MM.1S (cell line): Measurements from ENCODE around the gene SMR3B.

Source experiments
- DNase-seq: peaks from one replicate; pipeline ENCODE4 v3.0.0-alpha.2; 2015
- H2AFZ ChIP-seq: fragments of 300-600 bp; sonication (generic); 2 replicates; pipeline ENCODE4 v1.6.0; 2016; ENCODE audit warnings: antibody characterized with exemption, low read length
- H3F3A ChIP-seq: fragments of 300-600 bp; sonication (generic); 2 replicates; pipeline ENCODE4 v1.6.1; 2016; ENCODE audit warnings: mild to moderate bottlenecking, antibody characterized with exemption, low read length, moderate library complexity, mixed read lengths; ENCODE audit not compliant: insufficient read depth
- H3K27ac ChIP-seq: fragments of 300-600 bp; sonication (generic); 2 replicates; pipeline ENCODE4 v1.5.1; 2016; ENCODE audit warnings: mild to moderate bottlenecking, low read length
- H3K27me3 ChIP-seq: fragments of 300-600 bp; sonication (generic); replicated peaks from 2 replicates; pipeline ENCODE4 v1.6.0; 2016; ENCODE audit warnings: low read length; ENCODE audit not compliant: insufficient read depth
- H3K36me3 ChIP-seq: fragments of 300-600 bp; sonication (generic); replicated peaks from 2 replicates; pipeline ENCODE4 v1.6.1; 2016; ENCODE audit warnings: mild to moderate bottlenecking, low read length, mixed read lengths; ENCODE audit not compliant: insufficient read depth
- H3K4me1 ChIP-seq: fragments of 300-600 bp; sonication (generic); 2 replicates; pipeline ENCODE4 v1.6.1; 2016; ENCODE audit warnings: low read length, mixed read lengths
- H3K4me2 ChIP-seq: fragments of 300-600 bp; sonication (generic); 2 replicates; pipeline ENCODE4 v1.6.0; 2016; ENCODE audit warnings: low read depth, low read length
- H3K4me3 ChIP-seq: fragments of 300-600 bp; sonication (generic); 2 replicates; pipeline ENCODE4 v1.5.1; 2016; ENCODE audit warnings: low read length, mixed read lengths
- H3K79me2 ChIP-seq: fragments of 300-600 bp; sonication (generic); 2 replicates; pipeline ENCODE4 v1.6.1; 2016; ENCODE audit warnings: mixed run types, low read length, mixed read lengths
- H3K9ac ChIP-seq: fragments of 300-600 bp; sonication (generic); 2 replicates; pipeline ENCODE4 v1.6.1; 2016; ENCODE audit warnings: low read length, mixed read lengths
- H3K9me2 ChIP-seq: fragments of 300-600 bp; sonication (generic); replicated peaks from 2 replicates; pipeline ENCODE4 v1.6.1; 2016; ENCODE audit warnings: mild to moderate bottlenecking, low read length, mixed read lengths; ENCODE audit not compliant: insufficient read depth
- H3K9me3 ChIP-seq: fragments of 300-600 bp; sonication (generic); replicated peaks from 2 replicates; pipeline ENCODE4 v1.6.1; 2016; ENCODE audit warnings: mild to moderate bottlenecking, low read length, mixed read lengths; ENCODE audit not compliant: insufficient read depth
- H4K20me1 ChIP-seq: fragments of 300-600 bp; sonication (generic); 2 replicates; pipeline ENCODE4 v1.6.1; 2016; ENCODE audit warnings: mild to moderate bottlenecking, low read length, moderate library complexity, mixed read lengths; ENCODE audit not compliant: insufficient read depth
- EZH2 ChIP-seq: fragments of 300-600 bp; sonication (generic); optimal IDR thresholded peaks from 2 replicates; pipeline ENCODE3; 2017; ENCODE audit warnings: low read depth, mild to moderate bottlenecking, antibody characterized with exemption, low read length, mixed read lengths
- EZH2phosphoT487 ChIP-seq: fragments of 300-600 bp; sonication (generic); IDR thresholded peaks from 2 replicates; pipeline ENCODE4 v1.6.1; 2018; ENCODE audit warnings: antibody characterized with exemption, low read length
- TF ChIP-seq, protein P1 (sequence below): fragments of 300-600 bp; sonication (generic); IDR thresholded peaks from 2 replicates; pipeline ENCODE4 v1.5.1; 2016; ENCODE audit warnings: antibody characterized with exemption, low read length, mixed read lengths

SMR3B gene

DNA sequence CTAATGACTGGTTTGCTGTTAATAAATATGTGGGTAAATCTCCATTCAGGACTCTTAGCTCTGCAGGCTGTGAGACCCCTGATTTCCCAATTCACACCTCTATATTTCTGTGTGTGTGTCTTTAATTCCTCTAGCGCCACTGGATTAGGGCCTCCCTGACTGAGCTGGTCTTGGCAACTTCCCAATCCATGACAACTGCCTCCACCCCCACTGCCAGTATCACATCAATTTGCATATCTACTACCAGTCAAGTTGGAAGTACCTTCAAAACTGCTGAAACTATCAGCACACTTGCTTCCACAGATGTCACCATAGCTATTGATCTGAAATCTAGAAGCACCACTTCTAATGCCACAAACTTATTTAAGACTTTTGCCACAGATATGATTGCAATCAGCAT lies 42.4 kb downstream of the SMR3B start:
- no peaks in the 10 kb centered on the region for H3F3A ChIP-seq
- H3K27me3 ChIP-seq, result no peaks in the 10 kb centered on the region
- no peaks in the 10 kb centered on the region for H3K9me3 ChIP-seq
- no peaks in the 10 kb centered on the region for H3K4me1 ChIP-seq
- H3K4me3 ChIP-seq, result no peak overlapping the region
- no peaks in the 10 kb centered on the region for H4K20me1 ChIP-seq
- H3K9ac ChIP-seq, result no peak overlapping the region
- no peak for DNase-seq
- H2AFZ ChIP-seq, result no peak overlapping the region
- H3K9me2 ChIP-seq, result no peaks in the 10 kb centered on the region
- no peaks in the 10 kb centered on the region for H3K79me2 ChIP-seq
- no peak overlapping the region for H3K27ac ChIP-seq
- H3K4me2 ChIP-seq, result no peak overlapping the region
- no peaks in the 10 kb centered on the region for H3K36me3 ChIP-seq
- TF ChIP-seq EZH2, result no peak
- TF ChIP-seq EZH2phosphoT487, result no peak
- TF ChIP-seq, protein P1, sequence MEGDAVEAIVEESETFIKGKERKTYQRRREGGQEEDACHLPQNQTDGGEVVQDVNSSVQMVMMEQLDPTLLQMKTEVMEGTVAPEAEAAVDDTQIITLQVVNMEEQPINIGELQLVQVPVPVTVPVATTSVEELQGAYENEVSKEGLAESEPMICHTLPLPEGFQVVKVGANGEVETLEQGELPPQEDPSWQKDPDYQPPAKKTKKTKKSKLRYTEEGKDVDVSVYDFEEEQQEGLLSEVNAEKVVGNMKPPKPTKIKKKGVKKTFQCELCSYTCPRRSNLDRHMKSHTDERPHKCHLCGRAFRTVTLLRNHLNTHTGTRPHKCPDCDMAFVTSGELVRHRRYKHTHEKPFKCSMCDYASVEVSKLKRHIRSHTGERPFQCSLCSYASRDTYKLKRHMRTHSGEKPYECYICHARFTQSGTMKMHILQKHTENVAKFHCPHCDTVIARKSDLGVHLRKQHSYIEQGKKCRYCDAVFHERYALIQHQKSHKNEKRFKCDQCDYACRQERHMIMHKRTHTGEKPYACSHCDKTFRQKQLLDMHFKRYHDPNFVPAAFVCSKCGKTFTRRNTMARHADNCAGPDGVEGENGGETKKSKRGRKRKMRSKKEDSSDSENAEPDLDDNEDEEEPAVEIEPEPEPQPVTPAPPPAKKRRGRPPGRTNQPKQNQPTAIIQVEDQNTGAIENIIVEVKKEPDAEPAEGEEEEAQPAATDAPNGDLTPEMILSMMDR, result no peak

- Histone ChIP-seq H2AFZ (no peak overlapping the region), H3F3A (no peaks in the 10 kb centered on the region), H3K9me3 (no peaks in the 10 kb centered on the region), H3K9ac (no peak overlapping the region), H3K9me2 (no peaks in the 10 kb centered on the region), H4K20me1 (no peaks in the 10 kb centered on the region), H3K4me2 (no peak overlapping the region), H3K36me3 (no peaks in the 10 kb centered on the region), H3K79me2 (no peaks in the 10 kb centered on the region), H3K4me3 (no peak overlapping the region), H3K4me1 (no peaks in the 10 kb centered on the region), H3K27me3 (no peaks in the 10 kb centered on the region), H3K27ac (no peak overlapping the region)
- no peak for DNase-seq
- TF ChIP-seq EZH2phosphoT487 (no peak), EZH2 (no peak)
- TF ChIP-seq, protein P1, result no peak
These were observed 43.9 kb downstream of the SMR3B start for GRCh38 chr4:70426789-70427188.

- no peak for TF ChIP-seq EZH2phosphoT487
- H3K4me3 ChIP-seq, result no peak overlapping the region
- no peaks in the 10 kb centered on the region for H3K27me3 ChIP-seq
- no peaks in the 10 kb centered on the region for H3K9me3 ChIP-seq
- no peak for DNase-seq
- no peaks in the 10 kb centered on the region for H3F3A ChIP-seq
- no peaks in the 10 kb centered on the region for H4K20me1 ChIP-seq
- no peaks in the 10 kb centered on the region for H3K36me3 ChIP-seq
- H2AFZ ChIP-seq, result no peak overlapping the region
- H3K4me2 ChIP-seq, result no peak overlapping the region
- no peaks in the 10 kb centered on the region for H3K9me2 ChIP-seq
- no peaks in the 10 kb centered on the region for H3K4me1 ChIP-seq
- H3K79me2 ChIP-seq, result no peaks in the 10 kb centered on the region
- H3K9ac ChIP-seq, result no peak overlapping the region
- H3K27ac ChIP-seq, result no peak overlapping the region
These were observed 54.3 kb downstream of the SMR3B start for GRCh38 chr4:70437197-70437596.
